Endodermal cell (in vitro differentiated cells): ENCODE data around the gene DERL2. TPM values are rescaled to one million over a fixed set of nuclear protein-coding genes. Genes with fewer than 3 reads are reported as not detected.

Experiments
- DNase-seq: peaks from one replicate; pipeline ENCODE4 v3.0.0-alpha.2; 2017
- H3K27ac ChIP-seq: 2 replicates; pipeline ENCODE4 v1.5.1; 2013; ENCODE audit warnings: mild to moderate bottlenecking, low read depth, low read length, moderate library complexity
- H3K27me3 ChIP-seq: 2 replicates; pipeline ENCODE4 v1.6.1; 2013; ENCODE audit warnings: mild to moderate bottlenecking, low read length, moderate library complexity; ENCODE audit not compliant: insufficient read depth, control insufficient read depth, poor library complexity, severe bottlenecking
- H3K36me3 ChIP-seq: 2 replicates; pipeline ENCODE4 v1.7.0; 2013; ENCODE audit warnings: mild to moderate bottlenecking, low read length, moderate library complexity; ENCODE audit not compliant: control insufficient read depth, insufficient read depth
- H3K4me1 ChIP-seq: one replicate; pipeline ENCODE4 v1.7.0; 2013; ENCODE audit warnings: low read length; ENCODE audit not compliant: control insufficient read depth, insufficient read depth
- H3K4me3 ChIP-seq: 2 replicates; pipeline ENCODE4 v1.5.1; 2013; ENCODE audit warnings: mild to moderate bottlenecking, low read length, moderate library complexity
- H3K9ac ChIP-seq: 2 replicates; pipeline ENCODE4 v1.6.1; 2013; ENCODE audit warnings: mild to moderate bottlenecking, low read length, moderate library complexity; ENCODE audit not compliant: poor library complexity, severe bottlenecking; ENCODE audit errors: extremely low read depth
- H3K9me3 ChIP-seq: 2 replicates; pipeline ENCODE4 v1.6.1; 2013; ENCODE audit warnings: mild to moderate bottlenecking, low read length, moderate library complexity; ENCODE audit not compliant: control insufficient read depth
- H3K27ac Mint-ChIP-seq: 2 replicates; pipeline ENCODE4 v1.8.0; 2020; ENCODE audit warnings: mixed read lengths
- H3K27me3 Mint-ChIP-seq: 2 replicates; pipeline ENCODE4 v1.8.0; 2021; ENCODE audit warnings: mild to moderate bottlenecking, mixed read lengths; ENCODE audit not compliant: insufficient read depth
- H3K36me3 Mint-ChIP-seq: 2 replicates; pipeline ENCODE4 v1.8.0; 2020; ENCODE audit warnings: low read depth, mixed read lengths
- H3K4me1 Mint-ChIP-seq: 2 replicates; pipeline ENCODE4 v1.8.0; 2020; ENCODE audit warnings: mixed read lengths
- H3K4me3 Mint-ChIP-seq: 2 replicates; pipeline ENCODE4 v1.8.0; 2020; ENCODE audit warnings: mild to moderate bottlenecking, moderate library complexity, mixed read lengths
- H3K9me3 Mint-ChIP-seq: 2 replicates; pipeline ENCODE4 v1.8.0; 2020; ENCODE audit warnings: mild to moderate bottlenecking, mixed read lengths
- WGBS, 2 experiments: methylation state at CpG; one replicate each; pipeline versions ENCODE4 v1.1.5 to v1.1.7; 2013; ENCODE audit warnings: missing lambda C conversion rate in 2 of 2, mixed read lengths in 1 of 2; ENCODE audit not compliant: insufficient coverage in 1 of 2, insufficient read length in 1 of 2; 5-methylcytosine and 5-hydroxymethylcytosine counted together
- total RNA-seq, 2 donors: library from RNA; stranded (reverse); fragmentation: NEBNext Ultra II Directional in 1 of 2; extraction: Animal tissue kit (Norgen Biotek cat#: 25700) in 1 of 2; gene quantifications; 2 replicates in 1 of 2; 3 replicates in 1 of 2; pipeline ENCODE4 v1.2.1, GENCODE V29; 2021
- TF ChIP-seq, protein P1 (sequence below): fragments of 200-600 bp; sonication (generic); conservative IDR thresholded peaks from 2 replicates; pipeline ENCODE4 v1.5.0; 2021; ENCODE audit warnings: antibody characterized with exemption, mild to moderate bottlenecking

Gene DERL2
- total RNA-seq, 2 donors from 2014 or later = 68.0 to 75.1 TPM

DNA sequence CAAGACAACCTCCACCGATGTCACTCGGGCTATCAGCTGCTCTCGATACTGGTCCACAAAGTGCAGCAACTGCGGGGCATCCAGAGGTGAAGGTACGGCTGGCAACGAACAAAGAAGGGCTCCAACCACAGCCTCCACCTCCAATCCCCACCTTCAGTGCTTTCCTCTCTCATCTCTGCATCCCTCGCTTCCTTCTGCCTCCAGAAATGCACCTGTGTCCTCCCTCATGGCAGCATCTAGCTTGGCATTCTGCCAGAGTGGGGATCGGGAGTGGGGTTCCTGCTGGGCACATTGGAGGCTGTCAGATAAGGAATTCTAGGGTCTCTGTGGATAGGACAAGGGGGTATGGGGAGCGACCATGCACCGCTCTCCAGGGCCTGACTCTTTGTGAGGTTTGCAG is 29.0 kb upstream of the DERL2 start:
- Histone ChIP-seq H3K27ac (no peak overlapping the region), H3K27me3 (peaks cover 5% of the 10 kb centered on the region), H3K36me3 (no peaks in the 10 kb centered on the region), H3K9ac (no peak overlapping the region), H3K9me3 (no peaks in the 10 kb centered on the region), H3K4me3 (no peak overlapping the region), H3K4me1 (no peaks in the 10 kb centered on the region)
- Mint-ChIP-seq H3K27me3 (peaks cover 14% of the 10 kb centered on the region), H3K4me3 (no peak overlapping the region), H3K36me3 (no peaks in the 10 kb centered on the region), H3K4me1 (peaks cover 1% of the 10 kb centered on the region), H3K27ac (no peak overlapping the region), H3K9me3 (no peaks in the 10 kb centered on the region)
- WGBS, 2 experiments = 92 to 96% methylated on average over 5 to 10 of the region's 10 CpGs
- TF ChIP-seq, protein P1, sequence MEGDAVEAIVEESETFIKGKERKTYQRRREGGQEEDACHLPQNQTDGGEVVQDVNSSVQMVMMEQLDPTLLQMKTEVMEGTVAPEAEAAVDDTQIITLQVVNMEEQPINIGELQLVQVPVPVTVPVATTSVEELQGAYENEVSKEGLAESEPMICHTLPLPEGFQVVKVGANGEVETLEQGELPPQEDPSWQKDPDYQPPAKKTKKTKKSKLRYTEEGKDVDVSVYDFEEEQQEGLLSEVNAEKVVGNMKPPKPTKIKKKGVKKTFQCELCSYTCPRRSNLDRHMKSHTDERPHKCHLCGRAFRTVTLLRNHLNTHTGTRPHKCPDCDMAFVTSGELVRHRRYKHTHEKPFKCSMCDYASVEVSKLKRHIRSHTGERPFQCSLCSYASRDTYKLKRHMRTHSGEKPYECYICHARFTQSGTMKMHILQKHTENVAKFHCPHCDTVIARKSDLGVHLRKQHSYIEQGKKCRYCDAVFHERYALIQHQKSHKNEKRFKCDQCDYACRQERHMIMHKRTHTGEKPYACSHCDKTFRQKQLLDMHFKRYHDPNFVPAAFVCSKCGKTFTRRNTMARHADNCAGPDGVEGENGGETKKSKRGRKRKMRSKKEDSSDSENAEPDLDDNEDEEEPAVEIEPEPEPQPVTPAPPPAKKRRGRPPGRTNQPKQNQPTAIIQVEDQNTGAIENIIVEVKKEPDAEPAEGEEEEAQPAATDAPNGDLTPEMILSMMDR = no peak
- no peak for DNase-seq

DNA sequence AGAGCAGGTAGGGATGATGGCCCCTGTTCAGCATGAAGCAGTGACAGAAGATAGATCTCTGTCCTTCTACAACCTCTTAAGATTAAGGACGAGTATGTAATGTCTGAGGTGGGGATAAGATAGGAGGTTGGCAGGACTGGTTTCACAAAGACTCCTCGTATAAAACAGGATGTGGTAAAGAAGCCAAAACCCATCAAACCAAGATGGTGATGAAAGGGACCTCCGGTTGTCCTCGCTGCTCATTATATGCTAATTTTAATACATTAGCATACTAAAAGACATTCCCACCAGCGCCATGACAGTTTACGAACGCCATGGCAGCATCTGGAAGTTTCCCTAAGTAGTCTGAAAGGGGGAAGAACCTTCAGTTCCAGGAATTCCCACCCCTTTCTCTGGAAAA is 27.6 kb upstream of the DERL2 start:
- Mint-ChIP-seq H3K27ac (no peak overlapping the region), H3K4me3 (no peak overlapping the region), H3K9me3 (no peaks in the 10 kb centered on the region), H3K27me3 (peaks cover 16% of the 10 kb centered on the region), H3K36me3 (no peaks in the 10 kb centered on the region), H3K4me1 (peaks cover 1% of the 10 kb centered on the region)
- H3K9me3 ChIP-seq = no peaks in the 10 kb centered on the region
- no peaks in the 10 kb centered on the region for H3K4me1 ChIP-seq
- H3K27me3 ChIP-seq = peaks cover 5% of the 10 kb centered on the region
- TF ChIP-seq, protein P1 = no peak
- 74 to 92% methylated on average over 4 to 7 of the region's 7 CpGs for WGBS, 2 experiments
- no peak overlapping the region for H3K9ac ChIP-seq
- no peak overlapping the region for H3K4me3 ChIP-seq
- H3K36me3 ChIP-seq = no peaks in the 10 kb centered on the region
- H3K27ac ChIP-seq = no peak overlapping the region
- peak; percentile 45 for DNase-seq

DNA sequence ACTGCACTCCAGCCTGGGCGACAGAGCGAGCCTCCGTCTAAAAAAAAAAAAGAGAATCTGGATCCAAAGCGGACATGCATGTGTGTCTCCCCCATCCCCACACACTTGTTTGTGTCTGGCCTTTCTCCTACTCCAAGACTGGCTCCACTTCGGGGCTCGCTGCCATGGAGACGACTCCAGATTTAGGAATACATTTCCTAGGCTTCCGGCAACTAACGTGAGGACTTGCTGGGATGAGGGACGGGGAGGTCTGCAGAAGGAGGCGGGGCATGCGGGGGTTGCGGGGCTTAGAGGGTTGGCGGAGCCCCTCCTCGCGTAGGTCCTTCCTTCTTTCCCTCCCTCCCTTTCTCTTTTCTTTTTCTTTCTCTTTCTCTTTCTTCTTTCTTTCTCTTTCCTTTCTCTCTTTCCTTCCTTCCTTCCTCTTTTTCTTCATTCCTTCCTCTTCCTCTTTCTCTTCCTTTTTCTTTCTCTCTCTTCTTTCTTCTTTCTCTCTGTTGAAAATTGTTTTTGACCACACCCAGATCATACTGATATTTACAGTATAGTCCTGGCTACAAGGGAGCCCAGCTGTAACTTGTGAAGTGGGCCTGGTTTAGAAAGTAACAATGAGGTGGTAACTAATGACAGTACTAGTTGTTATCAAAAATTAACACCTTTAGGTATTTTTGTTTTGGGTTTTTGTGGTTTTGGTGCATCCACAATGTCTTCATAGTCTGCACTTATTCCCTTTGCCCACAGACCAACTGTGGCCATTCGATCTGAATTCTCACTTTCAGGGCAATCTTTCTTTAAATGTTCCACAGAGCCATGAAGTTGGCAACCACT is 25.6 kb upstream of the DERL2 start:
- H3K27ac Mint-ChIP-seq = no peak overlapping the region
- TF ChIP-seq, protein P1 = no peak
- H3K9me3 Mint-ChIP-seq = no peaks in the 10 kb centered on the region
- no peak overlapping the region for H3K4me3 Mint-ChIP-seq
- peaks cover 1% of the 10 kb centered on the region for H3K4me1 Mint-ChIP-seq
- WGBS, 2 experiments = 67 to 78% methylated on average over 13 to 17 of the region's 17 CpGs
- H3K27ac ChIP-seq = no peak overlapping the region
- no peak overlapping the region for H3K4me3 ChIP-seq
- no peaks in the 10 kb centered on the region for H3K36me3 Mint-ChIP-seq
- no peaks in the 10 kb centered on the region for H3K36me3 ChIP-seq
- DNase-seq = peak; percentile 56
- no peaks in the 10 kb centered on the region for H3K4me1 ChIP-seq
- peaks cover 5% of the 10 kb centered on the region for H3K27me3 ChIP-seq
- peaks cover 9% of the 10 kb centered on the region for H3K27me3 Mint-ChIP-seq
- no peak overlapping the region for H3K9ac ChIP-seq
- no peaks in the 10 kb centered on the region for H3K9me3 ChIP-seq
